ENCODE results near the gene SLIT3.

DNA sequence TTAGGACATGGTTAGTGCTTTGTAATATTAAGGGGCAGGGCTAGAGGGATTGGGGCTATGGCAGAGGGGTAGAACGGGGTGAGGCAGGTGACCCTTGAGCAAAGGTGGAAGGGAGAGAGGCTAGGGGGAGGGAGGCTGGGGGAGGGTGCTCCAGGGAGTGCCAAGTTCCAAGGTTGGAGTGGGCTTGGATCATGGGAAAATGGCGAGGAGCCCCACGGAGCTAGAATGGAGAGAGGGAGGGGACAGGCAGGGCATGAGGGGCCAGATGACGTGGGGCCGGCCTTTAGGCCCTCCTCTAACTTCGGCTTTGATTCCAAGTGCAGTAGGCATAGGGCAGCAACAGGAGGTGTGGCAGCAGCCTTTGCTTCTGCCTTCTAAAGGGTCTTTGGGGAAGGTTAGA, 550.0 kb downstream of the SLIT3 start:
- TF ChIP-seq POLR2A (IDR thresholded peaks at IDR 0.05; ENCODE audit: low read length): no peak
- TF ChIP-seq GATA1 (IDR thresholded peaks at IDR 0.05; ENCODE audit: low read depth, low read length): no peak

Data from erythroblast (primary cell).